Neural progenitor cell (in vitro differentiated cells): ENCODE data around the gene PAQR8.

Source experiments
- CTCF ChIP-seq: fragments of 200-600 bp; sonication (generic); IDR thresholded peaks from 2 replicates; pipeline ENCODE4 v1.5.1; 2017; ENCODE audit warnings: antibody characterized with exemption, mild to moderate bottlenecking
- EZH2 ChIP-seq: fragments of 200-600 bp; sonication (generic); IDR thresholded peaks from 2 replicates; pipeline ENCODE4 v1.6.1; 2017; ENCODE audit warnings: antibody characterized with exemption, mild to moderate bottlenecking, moderate library complexity

GRCh38 chr6:52337633-52338290 is 24.2 kb upstream of the PAQR8 start:
- TF ChIP-seq CTCF = no peak
- TF ChIP-seq EZH2 = no peak
